Measurements from ENCODE around the gene CYFIP1.

CYFIP1 gene

GRCh38 chr15:22866079-22866478 lies 114.1 kb downstream of the CYFIP1 start:
- Histone ChIP-seq H3K27me3 (ENCODE audit: insufficient read depth, poor library complexity, severe bottlenecking) (no peaks in the 10 kb centered on the region), H3K4me3 (replicated peaks; ENCODE audit: insufficient read depth, low read length) (no peak overlapping the region), H3K27ac (replicated peaks) (no peak overlapping the region)
- DNase-seq (ENCODE audit: low read depth in 1 of 2, low spot score in 1 of 2): no peak
- TF ChIP-seq POLR2AphosphoS5 (IDR thresholded peaks at IDR 0.05; ENCODE audit: low read depth) (no peak), REST (IDR thresholded peaks at IDR 0.05; ENCODE audit: insufficient replicate concordance, low read depth) (no peak), GABPA (IDR thresholded peaks at IDR 0.05; ENCODE audit: low read depth) (no peak), CTCF (IDR thresholded peaks at IDR 0.05; ENCODE audit: insufficient read depth, low read length) (no peak), SPI1 (IDR thresholded peaks at IDR 0.05; ENCODE audit: borderline replicate concordance, low read depth) (no peak)

GRCh38 chr15:22863356-22863755 lies 116.8 kb downstream of the CYFIP1 start:
- Histone ChIP-seq H3K27ac (replicated peaks) (no peak overlapping the region), H3K4me3 (replicated peaks; ENCODE audit: insufficient read depth, low read length) (no peak overlapping the region), H3K27me3 (ENCODE audit: insufficient read depth, poor library complexity, severe bottlenecking) (no peaks in the 10 kb centered on the region)
- DNase-seq (ENCODE audit: low read depth in 1 of 2, low spot score in 1 of 2): no peak
- TF ChIP-seq GABPA (IDR thresholded peaks at IDR 0.05; ENCODE audit: low read depth) (no peak), SPI1 (IDR thresholded peaks at IDR 0.05; ENCODE audit: borderline replicate concordance, low read depth) (no peak), REST (IDR thresholded peaks at IDR 0.05; ENCODE audit: insufficient replicate concordance, low read depth) (no peak)

- Histone ChIP-seq H3K4me3 (replicated peaks; ENCODE audit: insufficient read depth, low read length) (no peak overlapping the region), H3K27ac (replicated peaks) (no peak overlapping the region), H3K27me3 (ENCODE audit: insufficient read depth, poor library complexity, severe bottlenecking) (no peaks in the 10 kb centered on the region)
- TF ChIP-seq POLR2AphosphoS5 (IDR thresholded peaks at IDR 0.05; ENCODE audit: low read depth): no peak
- TF ChIP-seq CTCF (IDR thresholded peaks at IDR 0.05; ENCODE audit: insufficient read depth, low read length): no peak
- TF ChIP-seq GABPA (IDR thresholded peaks at IDR 0.05; ENCODE audit: low read depth): no peak
- no peak for DNase-seq (ENCODE audit: low read depth in 1 of 2, low spot score in 1 of 2)
Observed at GRCh38 chr15:22861161-22861560, 119.0 kb downstream of the CYFIP1 start.

GRCh38 chr15:22856659-22857058 lies 123.5 kb downstream of the CYFIP1 start:
- no peak overlapping the region for H3K27ac ChIP-seq (replicated peaks)
- DNase-seq (ENCODE audit: low read depth in 1 of 2, low spot score in 1 of 2): no peak
- TF ChIP-seq SPI1 (IDR thresholded peaks at IDR 0.05; ENCODE audit: borderline replicate concordance, low read depth) (no peak), POLR2AphosphoS5 (IDR thresholded peaks at IDR 0.05; ENCODE audit: low read depth) (no peak), GABPA (IDR thresholded peaks at IDR 0.05; ENCODE audit: low read depth) (no peak), CTCF (IDR thresholded peaks at IDR 0.05; ENCODE audit: insufficient read depth, low read length) (no peak), REST (IDR thresholded peaks at IDR 0.05; ENCODE audit: insufficient replicate concordance, low read depth) (no peak)
- H3K4me3 ChIP-seq (replicated peaks; ENCODE audit: insufficient read depth, low read length): no peak overlapping the region
- no peaks in the 10 kb centered on the region for H3K27me3 ChIP-seq (ENCODE audit: insufficient read depth, poor library complexity, severe bottlenecking)

Measured in HL-60 (cell line).